ENCODE results near the gene KCNT2. TPM values are rescaled to one million over a fixed set of nuclear protein-coding genes. Genes with fewer than 3 reads are reported as not detected.

The KCNT2 gene
- total and polyA plus RNA-seq, 8 donors, result 2.7 to 6.8 (median 5.1) TPM

GRCh38 chr1:196558411-196558810 lies 49.8 kb downstream of the KCNT2 start:
- Histone ChIP-seq H3K27me3 (no peaks in the 10 kb centered on the region), H3K27ac (peak overlapping the region in 1 of 2 donors; percentile 28), H3K36me3 (no peaks in the 10 kb centered on the region), H3K4me1 (peaks cover 0 to 2% of the 10 kb centered on the region in 2 donors), H3K4me3 (peak overlapping the region in 1 of 2 donors; percentile 4), H3K9me3 (peaks cover 0 to 9% of the 10 kb centered on the region in 2 donors)
- peak in 1 of 4 donors; percentile 13 for DNase-seq
- no peak for TF ChIP-seq CTCF (IDR thresholded peaks at IDR 0.05)
- ATAC-seq, result peak; percentile 90
- intact Hi-C loops (cut with DNase I), result no loop called here

- Histone ChIP-seq H3K36me3 (no peaks in the 10 kb centered on the region), H3K27ac (peak overlapping the region in 1 of 2 donors; percentile 28), H3K9me3 (peaks cover 0 to 6% of the 10 kb centered on the region in 2 donors), H3K4me1 (peaks cover 0 to 2% of the 10 kb centered on the region in 2 donors), H3K4me3 (peak overlapping the region in 1 of 2 donors; percentile 4), H3K27me3 (no peaks in the 10 kb centered on the region)
- intact Hi-C loops (cut with DNase I), result no loop called here
- ATAC-seq (no peak), DNase-seq (no peak)
- no peak for TF ChIP-seq CTCF (IDR thresholded peaks at IDR 0.05)
These were observed 50.4 kb downstream of the KCNT2 start for GRCh38 chr1:196557797-196558196.

GRCh38 chr1:196550731-196551130 lies 57.5 kb downstream of the KCNT2 start:
- no peak for ATAC-seq
- Histone ChIP-seq H3K4me3 (no peak overlapping the region), H3K27ac (no peak overlapping the region), H3K27me3 (no peaks in the 10 kb centered on the region), H3K4me1 (no peaks in the 10 kb centered on the region), H3K36me3 (no peaks in the 10 kb centered on the region), H3K9me3 (no peaks in the 10 kb centered on the region)
- DNase-seq, result no peak
- TF ChIP-seq CTCF (IDR thresholded peaks at IDR 0.05), result no peak
- intact Hi-C loops (cut with DNase I), result no loop called here

GRCh38 chr1:196546272-196547111 lies 61.7 kb downstream of the KCNT2 start:
- ATAC-seq, result no peak
- Histone ChIP-seq H3K4me1 (no peaks in the 10 kb centered on the region), H3K27ac (no peak overlapping the region), H3K27me3 (no peaks in the 10 kb centered on the region), H3K36me3 (no peaks in the 10 kb centered on the region), H3K9me3 (no peaks in the 10 kb centered on the region), H3K4me3 (no peak overlapping the region)
- no peak for TF ChIP-seq CTCF (IDR thresholded peaks at IDR 0.05)
- DNase-seq, result no peak
- intact Hi-C loops (cut with DNase I), result no loop called here

- Histone ChIP-seq H3K36me3 (no peaks in the 10 kb centered on the region), H3K4me1 (no peaks in the 10 kb centered on the region), H3K4me3 (no peak overlapping the region), H3K27me3 (no peaks in the 10 kb centered on the region), H3K27ac (no peak overlapping the region), H3K9me3 (no peaks in the 10 kb centered on the region)
- intact Hi-C loops (cut with DNase I), result no loop called here
- no peak for DNase-seq
- no peak for ATAC-seq
- no peak for TF ChIP-seq CTCF (IDR thresholded peaks at IDR 0.05)
These were observed 63.0 kb downstream of the KCNT2 start for GRCh38 chr1:196545222-196545621.

Data from left lung (tissue), 10 donors.